Smooth muscle cell (in vitro differentiated cells): ENCODE measurements around the gene STK26. TPM values are rescaled to one million over a fixed set of nuclear protein-coding genes. Genes with fewer than 3 reads are reported as not detected.

Source experiments
- DNase-seq: peaks from one replicate; lab custom pipeline; 2025; ENCODE audit not compliant: unreplicated experiment; lab: John Stamatoyannopoulos, UW
- H2AFZ ChIP-seq: fragments of 200-600 bp; sonication (generic); 2 replicates; pipeline ENCODE4 v1.6.0; 2016; ENCODE audit warnings: antibody characterized with exemption, low read depth, mild to moderate bottlenecking
- H3F3A ChIP-seq: fragments of 200-600 bp; sonication (generic); 2 replicates; pipeline ENCODE4 v1.6.0; 2017; ENCODE audit warnings: antibody characterized with exemption, low read depth
- H3K27ac ChIP-seq: fragments of 200-600 bp; sonication (generic); 2 replicates; pipeline ENCODE4 v1.5.1; 2016; ENCODE audit warnings: low read depth, mild to moderate bottlenecking
- H3K27me3 ChIP-seq: fragments of 200-600 bp; sonication (generic); 2 replicates; pipeline ENCODE4 v1.6.1; 2016; ENCODE audit warnings: low read depth, mild to moderate bottlenecking
- H3K36me3 ChIP-seq: fragments of 200-600 bp; sonication (generic); 2 replicates; pipeline ENCODE4 v1.5.1; 2016; ENCODE audit warnings: low read depth
- H3K4me1 ChIP-seq: fragments of 200-600 bp; sonication (generic); 2 replicates; pipeline ENCODE4 v1.5.1; 2016; ENCODE audit warnings: low read depth
- H3K4me2 ChIP-seq: fragments of 200-600 bp; sonication (generic); 2 replicates; pipeline ENCODE4 v1.6.0; 2016; ENCODE audit warnings: mild to moderate bottlenecking
- H3K4me3 ChIP-seq: fragments of 200-600 bp; sonication (generic); 2 replicates; pipeline ENCODE4 v1.5.1; 2016; ENCODE audit warnings: mild to moderate bottlenecking
- H3K79me2 ChIP-seq: fragments of 200-600 bp; sonication (generic); 2 replicates; pipeline ENCODE4 v1.6.0; 2016; ENCODE audit warnings: low read depth, mild to moderate bottlenecking
- H3K9ac ChIP-seq: fragments of 200-600 bp; sonication (generic); 2 replicates; pipeline ENCODE4 v1.6.0; 2016; ENCODE audit warnings: low read depth
- H3K9me3 ChIP-seq: fragments of 200-600 bp; sonication (generic); replicated peaks from 2 replicates; pipeline ENCODE4 v1.5.1; 2016; ENCODE audit warnings: low read depth
- H4K20me1 ChIP-seq: fragments of 200-600 bp; sonication (generic); 2 replicates; pipeline ENCODE4 v1.6.0; 2016; ENCODE audit warnings: low read depth
- WGBS: methylation state at CpG from one replicate; pipeline ENCODE4 v1.1.7; 2016; ENCODE audit warnings: low lambda C conversion rate; 5-methylcytosine and 5-hydroxymethylcytosine counted together
- polyA plus RNA-seq: library from polyadenylated mRNA; unstranded; fragments of >200 nt; fragmentation: Nextera tagmentation; extraction: Ambion mirVana; gene quantifications from 2 replicates; pipeline ENCODE4 v1.2.1, GENCODE V29; 2016
- total RNA-seq: library from RNA; depleted of rRNA; stranded (reverse); fragments of >200 nt; gene quantifications from 2 replicates; pipeline ENCODE4 v1.2.3, GENCODE V29; 2014
- TF ChIP-seq, protein P1 (sequence below): fragments of 200-600 bp; sonication (generic); IDR thresholded peaks from 2 replicates; pipeline ENCODE4 v1.5.1; 2017; ENCODE audit warnings: borderline replicate concordance, mild to moderate bottlenecking, antibody characterized with exemption; ENCODE audit not compliant: insufficient read depth, poor library complexity, severe bottlenecking

Gene STK26
- total and polyA plus RNA-seq, 2 experiments from 2014 or later: 13.2 to 50.9 TPM

DNA sequence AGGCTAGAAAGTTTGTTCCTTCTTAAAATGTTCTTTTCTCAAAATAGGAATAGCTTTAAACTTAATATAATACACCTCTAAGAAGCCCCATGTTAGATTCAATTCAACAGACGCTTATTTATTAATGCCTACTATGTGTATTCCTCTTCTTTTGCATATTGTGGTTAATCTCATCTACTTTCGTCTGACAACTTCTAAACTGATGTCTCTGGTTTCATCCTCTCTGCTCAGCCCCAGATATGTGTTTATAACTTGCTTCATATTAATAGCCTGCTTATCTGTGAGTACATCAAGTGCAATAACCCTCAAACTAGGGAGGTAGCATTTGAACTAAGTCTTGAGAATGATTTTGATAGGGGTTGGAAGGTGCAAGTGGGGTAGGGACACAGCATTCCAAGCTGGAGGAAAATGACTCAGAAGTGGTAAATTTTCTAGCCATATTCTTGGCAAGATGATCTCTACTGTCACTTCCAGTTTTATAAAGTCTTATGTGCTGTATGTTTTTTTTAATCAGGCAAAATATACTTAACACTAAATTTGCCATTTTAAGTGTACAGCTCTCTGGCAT is 37.0 kb downstream of the STK26 start:
- H2AFZ ChIP-seq: no peak overlapping the region
- H3K36me3 ChIP-seq: no peaks in the 10 kb centered on the region
- no peaks in the 10 kb centered on the region for H3K9me3 ChIP-seq
- no peaks in the 10 kb centered on the region for H3K4me1 ChIP-seq
- no peaks in the 10 kb centered on the region for H3K27me3 ChIP-seq
- no peak for DNase-seq
- TF ChIP-seq, protein P1, sequence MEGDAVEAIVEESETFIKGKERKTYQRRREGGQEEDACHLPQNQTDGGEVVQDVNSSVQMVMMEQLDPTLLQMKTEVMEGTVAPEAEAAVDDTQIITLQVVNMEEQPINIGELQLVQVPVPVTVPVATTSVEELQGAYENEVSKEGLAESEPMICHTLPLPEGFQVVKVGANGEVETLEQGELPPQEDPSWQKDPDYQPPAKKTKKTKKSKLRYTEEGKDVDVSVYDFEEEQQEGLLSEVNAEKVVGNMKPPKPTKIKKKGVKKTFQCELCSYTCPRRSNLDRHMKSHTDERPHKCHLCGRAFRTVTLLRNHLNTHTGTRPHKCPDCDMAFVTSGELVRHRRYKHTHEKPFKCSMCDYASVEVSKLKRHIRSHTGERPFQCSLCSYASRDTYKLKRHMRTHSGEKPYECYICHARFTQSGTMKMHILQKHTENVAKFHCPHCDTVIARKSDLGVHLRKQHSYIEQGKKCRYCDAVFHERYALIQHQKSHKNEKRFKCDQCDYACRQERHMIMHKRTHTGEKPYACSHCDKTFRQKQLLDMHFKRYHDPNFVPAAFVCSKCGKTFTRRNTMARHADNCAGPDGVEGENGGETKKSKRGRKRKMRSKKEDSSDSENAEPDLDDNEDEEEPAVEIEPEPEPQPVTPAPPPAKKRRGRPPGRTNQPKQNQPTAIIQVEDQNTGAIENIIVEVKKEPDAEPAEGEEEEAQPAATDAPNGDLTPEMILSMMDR: no peak
- no peak overlapping the region for H3K4me3 ChIP-seq
- H3K27ac ChIP-seq: no peak overlapping the region
- no peak overlapping the region for H3K4me2 ChIP-seq
- no peaks in the 10 kb centered on the region for H4K20me1 ChIP-seq
- no peak overlapping the region for H3K9ac ChIP-seq
- H3K79me2 ChIP-seq: peaks cover 6% of the 10 kb centered on the region
- H3F3A ChIP-seq: no peaks in the 10 kb centered on the region
- 71% methylated on average over 2 of the region's 2 CpGs for WGBS

DNA sequence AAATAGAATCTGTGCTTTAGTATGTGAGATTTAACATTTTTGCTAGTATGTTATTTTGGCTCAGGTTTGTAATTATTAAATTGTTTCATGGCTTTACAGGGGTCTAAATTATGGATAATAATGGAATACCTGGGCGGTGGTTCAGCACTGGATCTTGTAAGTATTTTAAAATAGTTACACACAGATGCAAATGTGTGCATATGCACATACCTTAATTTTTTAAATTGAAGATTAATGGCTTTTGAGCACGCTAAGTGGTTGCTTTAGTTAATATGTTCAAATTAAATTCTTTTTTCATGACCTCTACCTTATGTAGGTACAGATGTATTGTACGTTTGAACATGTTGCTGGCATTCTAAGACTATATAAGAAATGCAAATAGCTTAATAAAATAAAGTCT is 40.2 kb downstream of the STK26 start:
- Histone ChIP-seq H3K9ac (no peak overlapping the region), H3K4me1 (no peaks in the 10 kb centered on the region), H2AFZ (no peak overlapping the region), H3K79me2 (no peaks in the 10 kb centered on the region), H3K9me3 (no peaks in the 10 kb centered on the region), H3K4me3 (no peak overlapping the region), H4K20me1 (no peaks in the 10 kb centered on the region), H3K27ac (no peak overlapping the region), H3K4me2 (no peak overlapping the region), H3K27me3 (no peaks in the 10 kb centered on the region), H3K36me3 (no peaks in the 10 kb centered on the region), H3F3A (no peaks in the 10 kb centered on the region)
- TF ChIP-seq, protein P1: no peak
- no peak for DNase-seq
- WGBS: 71% methylated on average over 3 of the region's 3 CpGs

DNA sequence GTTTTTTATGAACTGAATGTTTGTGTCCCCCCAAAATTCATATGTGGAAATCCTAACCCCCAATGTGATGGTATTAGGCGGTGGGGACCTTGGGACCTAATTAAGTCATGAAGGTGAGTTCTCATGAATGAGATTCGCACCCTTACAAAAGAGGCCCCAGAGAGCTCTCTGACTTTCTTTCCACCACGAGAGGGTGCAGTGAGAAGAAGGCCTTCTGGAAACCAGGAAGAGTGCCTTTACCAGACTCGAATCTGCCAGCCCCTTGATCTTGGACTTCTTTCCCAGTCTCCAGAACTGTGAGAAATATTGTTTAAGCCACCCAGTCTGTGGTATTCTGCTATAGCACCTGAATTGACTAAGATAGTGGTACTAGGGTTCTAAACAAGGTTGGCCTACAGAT is 40.8 kb downstream of the STK26 start:
- Histone ChIP-seq H3K36me3 (no peaks in the 10 kb centered on the region), H3K9me3 (no peaks in the 10 kb centered on the region), H4K20me1 (no peaks in the 10 kb centered on the region), H3K4me3 (no peak overlapping the region), H3K79me2 (no peaks in the 10 kb centered on the region), H3K27ac (no peak overlapping the region), H3K27me3 (no peaks in the 10 kb centered on the region), H3F3A (no peaks in the 10 kb centered on the region), H3K9ac (no peak overlapping the region), H3K4me2 (no peak overlapping the region), H3K4me1 (no peaks in the 10 kb centered on the region), H2AFZ (no peak overlapping the region)
- TF ChIP-seq, protein P1: no peak
- no peak for DNase-seq
- whole genome bisulfite sequencing: 74% methylated on average over 4 of the region's 4 CpGs

DNA sequence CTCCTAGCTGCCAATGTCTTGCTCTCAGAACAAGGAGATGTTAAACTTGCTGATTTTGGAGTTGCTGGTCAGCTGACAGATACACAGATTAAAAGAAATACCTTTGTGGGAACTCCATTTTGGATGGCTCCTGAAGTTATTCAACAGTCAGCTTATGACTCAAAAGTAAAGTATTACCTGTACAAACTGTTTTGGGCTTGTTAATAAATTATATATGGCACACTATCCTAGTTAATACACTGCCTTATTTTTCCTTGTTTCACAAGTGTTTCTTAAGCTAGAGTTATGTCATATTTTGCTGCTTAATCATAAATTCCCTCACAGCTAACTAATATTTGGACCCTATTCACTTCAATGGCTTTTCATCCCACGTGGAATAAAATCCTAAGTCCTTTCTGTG is 45.3 kb downstream of the STK26 start:
- Histone ChIP-seq H3K9me3 (no peaks in the 10 kb centered on the region), H3F3A (no peaks in the 10 kb centered on the region), H4K20me1 (no peaks in the 10 kb centered on the region), H3K36me3 (no peaks in the 10 kb centered on the region), H3K4me3 (no peak overlapping the region), H3K9ac (no peak overlapping the region), H3K4me2 (no peak overlapping the region), H3K79me2 (no peaks in the 10 kb centered on the region), H2AFZ (no peak overlapping the region), H3K27ac (no peak overlapping the region), H3K4me1 (no peaks in the 10 kb centered on the region), H3K27me3 (no peaks in the 10 kb centered on the region)
- DNase-seq: no peak
- 83% methylated on average over 1 of the region's 1 CpG for WGBS
- TF ChIP-seq, protein P1: no peak
